ENCODE results near the gene UNK. TPM values are rescaled to one million over a fixed set of nuclear protein-coding genes. Genes with fewer than 3 reads are reported as not detected.

UNK gene
- total and polyA plus RNA-seq, 9 of the 15 experiments (the other 6 are each of a cell fraction or from before 2014, with no cell fraction given), result 12.8 to 38.6 (median 24.8) TPM

DNA sequence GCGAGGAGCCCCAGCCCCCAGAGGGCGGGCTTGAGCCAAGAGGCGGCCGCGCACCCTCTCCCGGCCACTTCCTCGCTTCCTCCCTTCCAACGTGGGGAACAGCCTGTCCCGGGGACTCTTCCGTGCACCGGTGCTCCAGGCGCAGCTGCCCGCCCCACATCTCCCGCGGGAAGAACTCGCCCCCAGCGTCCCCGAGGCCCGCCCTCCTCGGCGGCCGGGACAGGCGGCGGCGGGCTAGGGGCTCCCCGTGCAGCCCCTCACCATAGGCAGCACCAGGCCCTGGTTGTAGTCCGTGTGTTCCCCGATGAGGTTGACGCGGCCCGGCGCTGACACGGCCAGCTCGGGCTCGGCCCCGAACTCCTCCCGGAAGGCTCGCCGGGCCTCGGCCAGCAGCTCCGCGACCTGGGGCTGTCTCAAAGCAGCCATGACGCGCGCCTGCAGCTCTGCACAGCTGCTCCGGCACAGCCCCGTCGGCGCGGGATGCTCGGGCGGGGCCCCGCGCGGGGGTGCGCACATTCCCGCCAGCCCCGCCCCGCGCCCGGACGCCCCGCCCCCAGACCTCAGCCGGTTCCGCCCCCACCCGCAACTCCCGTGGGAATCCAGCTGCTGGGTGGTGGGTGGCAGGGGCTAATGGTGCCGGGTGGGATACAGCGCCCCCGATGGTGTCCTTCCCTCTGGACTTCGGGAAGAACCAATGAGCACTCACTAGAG is 19.7 kb upstream of the UNK start, which contains the start of gene GALK1 (continued):
- TF ChIP-seq ZNF518B (CRISPR knock-in tag; IDR thresholded peaks at IDR 0.05) (no peak), ELF4 (CRISPR knock-in tag; IDR thresholded peaks at IDR 0.05) (no peak), DMBX1 (CRISPR knock-in tag; IDR thresholded peaks at IDR 0.05; ENCODE audit: borderline replicate concordance) (no peak), EHMT2 (IDR thresholded peaks at IDR 0.05) (no peak), SAP30 (IDR thresholded peaks at IDR 0.05; ENCODE audit: borderline replicate concordance, insufficient read depth, low read depth, low read length, poor library complexity, severe bottlenecking) (peak; percentile 74), PHF21A (IDR thresholded peaks at IDR 0.05; ENCODE audit: borderline replicate concordance, low read depth) (no peak), REST (IDR thresholded peaks at IDR 0.05; ENCODE audit: borderline replicate concordance) (peak; percentile 77; the same call in 1 of the 2 replicates), REST (CRISPR knock-in tag; IDR thresholded peaks at IDR 0.05; ENCODE audit: low read depth) (no peak), MXI1 (IDR thresholded peaks at IDR 0.05; ENCODE audit: low read depth, low read length) (no peak), LCOR (CRISPR knock-in tag; IDR thresholded peaks at IDR 0.05) (no peak), CREB3 (tag; conservative IDR thresholded peaks at IDR 0.05; ENCODE audit: low read depth) (no peak), CBX3 (IDR thresholded peaks at IDR 0.05; ENCODE audit: borderline replicate concordance in 1 of 2, low read length in 2 of 2) (no peak)
- TF ChIP-seq, protein P1, sequence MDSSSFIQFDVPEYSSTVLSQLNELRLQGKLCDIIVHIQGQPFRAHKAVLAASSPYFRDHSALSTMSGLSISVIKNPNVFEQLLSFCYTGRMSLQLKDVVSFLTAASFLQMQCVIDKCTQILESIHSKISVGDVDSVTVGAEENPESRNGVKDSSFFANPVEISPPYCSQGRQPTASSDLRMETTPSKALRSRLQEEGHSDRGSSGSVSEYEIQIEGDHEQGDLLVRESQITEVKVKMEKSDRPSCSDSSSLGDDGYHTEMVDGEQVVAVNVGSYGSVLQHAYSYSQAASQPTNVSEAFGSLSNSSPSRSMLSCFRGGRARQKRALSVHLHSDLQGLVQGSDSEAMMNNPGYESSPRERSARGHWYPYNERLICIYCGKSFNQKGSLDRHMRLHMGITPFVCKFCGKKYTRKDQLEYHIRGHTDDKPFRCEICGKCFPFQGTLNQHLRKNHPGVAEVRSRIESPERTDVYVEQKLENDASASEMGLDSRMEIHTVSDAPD (CRISPR knock-in tag; IDR thresholded peaks at IDR 0.05), result no peak
